ENCODE data around the gene CNOT3.
"Not testable (repeated sequence)": the region's sequence is repeated elsewhere in the genome, so short reads cannot be mapped to it uniquely, and the experiment has no call there.

CNOT3 gene

DNA sequence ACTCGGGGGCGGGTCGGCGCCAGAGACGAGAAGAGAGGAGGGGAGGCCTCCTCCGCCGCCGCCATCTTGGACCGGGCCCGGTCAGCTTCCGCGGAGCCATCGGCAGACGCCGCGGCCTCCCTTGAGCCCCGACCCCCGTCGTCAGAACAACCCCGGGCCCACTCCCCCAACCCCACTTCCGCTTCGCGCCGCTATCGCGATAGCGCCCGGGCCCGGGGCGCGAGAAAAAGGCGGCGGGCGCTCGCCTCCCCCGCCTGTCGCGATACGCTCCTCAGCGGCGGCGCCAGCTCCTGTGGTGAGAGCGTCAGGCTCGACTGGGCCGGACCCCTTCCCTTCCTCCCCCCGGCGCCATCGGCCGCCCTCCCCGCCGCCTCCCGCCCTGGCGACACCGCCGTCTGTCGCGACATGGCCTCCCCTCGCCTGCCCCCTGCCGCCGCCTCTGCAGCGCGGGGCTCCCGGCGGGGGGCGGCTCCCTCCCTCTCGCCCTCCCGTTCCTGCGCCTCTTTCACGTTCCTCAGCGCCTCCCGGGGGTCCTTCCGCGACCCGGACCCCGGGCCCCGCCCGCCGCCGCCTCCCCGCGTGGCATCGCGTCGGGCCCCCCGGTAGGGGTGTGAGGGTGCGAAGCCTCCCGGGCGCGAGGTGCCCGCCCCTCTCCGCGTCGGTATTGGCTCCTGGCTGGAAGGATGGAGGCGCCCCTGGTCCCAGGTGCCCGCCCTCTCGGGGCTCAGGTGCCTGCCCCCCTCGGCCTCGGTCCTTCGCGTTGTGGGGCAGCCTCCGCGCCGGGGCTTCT, at the start of gene CNOT3:
Gene CNOT3, plus strand, starts transcription at position 64 of the 790 bp plus-strand sequence. CDS start 5,217 bp downstream, outside the sequence.
- TF ChIP-seq Cebpa-rat (IDR thresholded peaks at IDR 0.05), result no peak
- H3K9me3 ChIP-seq (replicated peaks in 1 of 11), result no peaks in the 10 kb centered on the region
- H3K36me3 ChIP-seq, result peaks cover 24 to 48% (median 41%) of the 10 kb centered on the region in 11 experiments
- H3K4me2 ChIP-seq, result peak within 1 kb of the TSS; percentile 92 to 100 (median 98)
- H3K4me3 ChIP-seq, result peak within 1 kb of the TSS; percentile 83 to 96 (median 92)
- H3K4me1 ChIP-seq, result peaks cover 39 to 49% (median 45%) of the 10 kb centered on the region in 10 experiments
- peak within 1 kb of the TSS; percentile 97 to 100 (median 99) for H3K27ac ChIP-seq
- H3K9ac ChIP-seq, result peak within 1 kb of the TSS; percentile 95 to 100 (median 99)
- H4K20me1 ChIP-seq, result peaks cover 44 to 51% (median 46%) of the 10 kb centered on the region in 11 experiments
- no peaks in the 10 kb centered on the region for H3K27me3 ChIP-seq

DNA sequence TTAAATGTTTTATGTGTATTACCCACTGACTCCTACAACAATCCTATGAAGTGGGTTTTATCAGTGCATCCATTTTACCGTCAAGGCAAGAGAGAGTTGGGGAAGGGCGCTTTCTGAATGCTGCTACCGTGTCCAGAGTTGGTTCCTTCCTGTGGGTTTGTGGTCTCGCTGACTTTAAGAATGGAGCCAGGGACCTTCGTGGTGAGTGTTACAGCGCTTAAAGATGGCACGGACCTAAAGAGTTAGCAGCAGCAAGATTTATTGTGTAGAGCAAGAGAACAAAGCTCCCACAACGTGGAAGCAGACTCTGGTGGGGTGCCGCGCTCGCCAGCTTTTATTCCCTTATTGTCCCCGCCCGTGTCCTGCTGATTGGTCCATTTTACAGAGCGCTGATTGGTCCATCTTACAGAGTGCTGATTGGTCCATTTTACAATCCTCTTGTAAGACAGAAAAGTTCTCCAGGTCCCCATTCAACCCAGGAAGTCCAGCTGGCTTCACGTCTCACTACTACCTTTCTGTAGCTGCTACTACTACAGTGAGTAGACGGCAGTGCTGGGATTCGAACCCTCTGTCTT, 43.0 kb upstream of the CNOT3 start:
- Histone ChIP-seq H3K27ac (no peak overlapping the region), H4K20me1 (peaks cover 0 to 39% (median 2%) of the 10 kb centered on the region in 11 experiments; a peak in 6 of 22 replicates), H3K9me3 (replicated peaks in 1 of 11) (peaks cover 13 to 26% (median 17%) of the 10 kb centered on the region in 11 experiments; a peak in 21 of 22 replicates), H3K4me3 (peak overlapping the region in 2 of 10 experiments; percentile 0 to 31; a peak in 2 of 20 replicates), H3K36me3 (peaks cover 0 to 27% (median 0%) of the 10 kb centered on the region in 11 experiments; a peak in 8 of 22 replicates), H3K27me3 (peaks cover 34 to 52% (median 44%) of the 10 kb centered on the region in 11 experiments), H3K9ac (no peak overlapping the region), H3K4me1 (peaks cover 23 to 55% (median 41%) of the 10 kb centered on the region in 10 experiments), H3K4me2 (peak overlapping the region; percentile 73 to 99 (median 85); a peak in 21 of 22 replicates)
- no peak for TF ChIP-seq Cebpa-rat (IDR thresholded peaks at IDR 0.05)

DNA sequence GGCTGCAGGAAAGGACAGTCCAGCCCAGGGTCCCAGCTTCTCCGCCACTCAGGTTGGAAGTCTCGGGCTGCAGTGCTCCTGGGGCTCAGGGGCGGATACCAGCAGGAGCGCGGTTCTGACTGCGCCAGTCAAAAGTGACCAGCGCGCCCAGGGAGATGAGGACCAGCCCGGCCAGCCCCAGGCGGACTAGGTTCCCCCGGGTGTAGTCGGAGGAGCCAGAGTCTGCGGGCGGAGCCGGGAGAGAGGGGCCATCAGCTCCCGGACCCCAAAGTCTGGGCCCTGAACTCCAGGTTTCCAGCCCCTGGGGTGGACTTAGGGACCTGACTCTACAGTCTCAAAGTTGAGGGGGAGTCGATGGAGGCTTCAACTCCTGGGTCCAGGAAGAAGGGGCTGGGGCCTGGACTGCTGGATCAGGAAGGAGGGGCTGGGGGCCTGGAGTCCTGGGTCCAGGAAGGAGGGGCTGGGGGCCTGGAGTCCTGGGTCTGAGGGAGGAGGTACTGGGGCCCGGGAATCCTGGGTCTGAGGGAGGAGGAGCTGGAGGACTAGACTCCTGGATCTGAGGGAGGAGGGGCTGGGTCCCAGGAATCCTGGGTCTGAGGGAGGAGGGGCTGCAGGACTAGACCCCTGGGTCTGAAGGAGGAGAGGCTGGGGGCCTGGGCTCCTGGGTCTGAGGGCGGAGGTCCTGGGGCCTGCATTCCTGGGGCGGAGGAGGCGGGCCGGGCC, 42.3 kb upstream of the CNOT3 start:
- peaks cover 26 to 63% (median 49%) of the 10 kb centered on the region in 10 experiments for H3K4me1 ChIP-seq
- H3K9ac ChIP-seq, result peak overlapping the region in 10 of 11 experiments; percentile 48 to 69 (median 60); a peak in 12 of 22 replicates
- H3K4me2 ChIP-seq, result peak overlapping the region; percentile 73 to 99 (median 85)
- H3K27ac ChIP-seq, result peak overlapping the region in 2 of 11 experiments; percentile 58 to 60; a peak in 2 of 22 replicates
- peaks cover 34 to 52% (median 44%) of the 10 kb centered on the region in 11 experiments for H3K27me3 ChIP-seq
- H3K4me3 ChIP-seq, result peak overlapping the region; percentile 1 to 58 (median 39); a peak in 17 of 20 replicates
- H3K9me3 ChIP-seq (replicated peaks in 1 of 11), result peaks cover 13 to 26% (median 17%) of the 10 kb centered on the region in 11 experiments; a peak in 21 of 22 replicates
- TF ChIP-seq Cebpa-rat (IDR thresholded peaks at IDR 0.05), result no peak
- peaks cover 0 to 39% (median 2%) of the 10 kb centered on the region in 11 experiments; a peak in 6 of 22 replicates for H4K20me1 ChIP-seq
- peaks cover 0 to 27% (median 0%) of the 10 kb centered on the region in 11 experiments; a peak in 8 of 22 replicates for H3K36me3 ChIP-seq

- Histone ChIP-seq H3K4me1 (peaks cover 33 to 70% (median 56%) of the 10 kb centered on the region in 10 experiments), H3K36me3 (peaks cover 0 to 27% (median 0%) of the 10 kb centered on the region in 11 experiments; a peak in 8 of 22 replicates), H3K9ac (peak overlapping the region in 10 of 11 experiments; percentile 51 to 69 (median 61); a peak in 18 of 22 replicates), H3K4me3 (peak overlapping the region; percentile 1 to 58 (median 39); a peak in 18 of 20 replicates), H3K27me3 (peaks cover 34 to 52% (median 44%) of the 10 kb centered on the region in 11 experiments), H3K4me2 (peak overlapping the region; percentile 73 to 99 (median 85)), H3K9me3 (replicated peaks in 1 of 11) (peaks cover 13 to 26% (median 17%) of the 10 kb centered on the region in 11 experiments; a peak in 21 of 22 replicates), H4K20me1 (peaks cover 0 to 39% (median 2%) of the 10 kb centered on the region in 11 experiments; a peak in 6 of 22 replicates), H3K27ac (peak overlapping the region in 6 of 11 experiments; percentile 30 to 64 (median 59); a peak in 10 of 22 replicates)
Observed at GRCh38 chr19:54095859-54096616, 41.5 kb upstream of the CNOT3 start.

- peak overlapping the region; percentile 32 to 69 (median 60); a peak in 19 of 22 replicates for H3K9ac ChIP-seq
Observed at GRCh38 chr19:54096617-54097106, 40.9 kb upstream of the CNOT3 start.

GRCh38 chr19:54099190-54099902, 38.2 kb upstream of the CNOT3 start:
- no peak for TF ChIP-seq Cebpa-rat (IDR thresholded peaks at IDR 0.05)

More at GRCh38 chr19:54096617-54097106, 40.9 kb upstream of the CNOT3 start:
- H3K27me3 ChIP-seq, result peaks cover 34 to 52% (median 44%) of the 10 kb centered on the region in 11 experiments
- peaks cover 0 to 39% (median 2%) of the 10 kb centered on the region in 11 experiments; a peak in 6 of 22 replicates for H4K20me1 ChIP-seq
- H3K9me3 ChIP-seq (replicated peaks in 1 of 11), result peaks cover 13 to 26% (median 17%) of the 10 kb centered on the region in 11 experiments; a peak in 21 of 22 replicates
- peak overlapping the region in 9 of 11 experiments; percentile 53 to 64 (median 58); a peak in 18 of 22 replicates for H3K27ac ChIP-seq
- H3K4me2 ChIP-seq, result peak overlapping the region; percentile 73 to 99 (median 85)
- H3K4me3 ChIP-seq, result peak overlapping the region in 8 of 10 experiments; percentile 26 to 58 (median 39); a peak in 15 of 20 replicates
- H3K4me1 ChIP-seq, result peaks cover 39 to 76% (median 62%) of the 10 kb centered on the region in 10 experiments
- no peak for TF ChIP-seq Cebpa-rat (IDR thresholded peaks at IDR 0.05)
- H3K36me3 ChIP-seq, result peaks cover 0 to 27% (median 0%) of the 10 kb centered on the region in 11 experiments; a peak in 8 of 22 replicates

DNA sequence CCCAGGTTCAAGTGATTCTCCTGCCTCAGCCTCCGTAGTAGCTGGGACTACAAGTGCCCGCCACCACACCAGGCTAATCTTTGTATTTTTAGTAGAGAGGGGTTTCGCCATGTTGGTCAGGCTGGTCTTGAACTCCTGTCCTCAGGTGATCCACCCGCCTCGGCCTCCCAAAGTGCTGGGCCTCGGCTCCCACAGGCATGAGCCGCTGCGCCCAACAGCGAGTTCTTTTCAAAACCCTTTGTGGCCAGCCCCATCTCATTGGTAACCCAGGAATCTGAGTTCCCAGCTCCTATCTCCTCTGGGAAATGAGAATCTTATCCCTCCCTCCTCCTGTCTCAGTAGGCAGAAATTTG, 37.7 kb upstream of the CNOT3 start:
- Histone ChIP-seq H3K36me3 (peaks cover 0 to 11% (median 3%) of the 10 kb centered on the region in 11 experiments; a peak in 10 of 22 replicates), H3K4me1 (peaks cover 50 to 92% (median 72%) of the 10 kb centered on the region in 10 experiments), H3K27me3 (peaks cover 30 to 45% (median 38%) of the 10 kb centered on the region in 11 experiments), H4K20me1 (peaks cover 0 to 35% (median 4%) of the 10 kb centered on the region in 11 experiments; a peak in 8 of 22 replicates), H3K9ac (peak overlapping the region; percentile 64 to 90 (median 72); a peak in 19 of 22 replicates), H3K27ac (peak overlapping the region; percentile 68 to 90 (median 76); a peak in 21 of 22 replicates), H3K4me3 (peak overlapping the region in 7 of 10 experiments; percentile 52 to 73 (median 67); a peak in 16 of 20 replicates), H3K4me2 (peak overlapping the region; percentile 55 to 99 (median 88))
- not testable (repeated sequence) for H3K9me3 ChIP-seq (replicated peaks in 1 of 11)

More at GRCh38 chr19:54099190-54099902, 38.2 kb upstream of the CNOT3 start:
- Histone ChIP-seq H3K27ac (peak overlapping the region in 3 of 11 experiments; percentile 76 to 90 (median 80); a peak in 4 of 22 replicates), H3K4me2 (peak overlapping the region in 6 of 11 experiments; percentile 88 to 99 (median 98); a peak in 13 of 22 replicates), H4K20me1 (peaks cover 0 to 39% (median 3%) of the 10 kb centered on the region in 11 experiments; a peak in 8 of 22 replicates), H3K4me1 (peaks cover 54 to 92% (median 77%) of the 10 kb centered on the region in 10 experiments), H3K27me3 (peaks cover 34 to 50% (median 43%) of the 10 kb centered on the region in 11 experiments), H3K36me3 (peaks cover 0 to 16% (median 2%) of the 10 kb centered on the region in 11 experiments; a peak in 9 of 22 replicates), H3K9ac (peak overlapping the region in 5 of 11 experiments; percentile 70 to 90 (median 84); a peak in 8 of 22 replicates), H3K9me3 (replicated peaks in 1 of 11) (peaks cover 8 to 13% (median 9%) of the 10 kb centered on the region in 11 experiments; a peak in 21 of 22 replicates), H3K4me3 (peak overlapping the region in 4 of 10 experiments; percentile 67 to 73 (median 71); a peak in 7 of 20 replicates)
